ENCODE data around the gene TTLL11.

DNA sequence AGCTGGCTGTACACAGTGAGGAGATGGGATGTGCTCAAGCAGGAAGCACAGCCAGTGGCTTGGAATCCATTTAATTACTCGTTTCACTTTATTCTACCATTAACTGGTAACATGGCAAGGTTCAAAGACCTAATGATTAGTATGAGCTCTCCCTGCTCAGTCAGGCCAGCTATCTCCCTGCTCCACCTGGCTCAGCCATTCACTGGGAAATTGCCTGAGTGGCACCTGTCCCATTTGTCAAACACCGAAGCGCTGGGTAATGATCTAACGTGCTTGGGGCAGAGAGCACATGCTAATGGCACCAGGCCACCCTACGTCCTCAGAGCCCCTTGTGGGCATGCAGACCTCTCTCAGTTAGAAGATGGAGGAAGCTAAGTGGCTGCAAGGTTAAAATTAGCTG lies 162.2 kb downstream of the TTLL11 start:
- TF ChIP-seq, protein P1, sequence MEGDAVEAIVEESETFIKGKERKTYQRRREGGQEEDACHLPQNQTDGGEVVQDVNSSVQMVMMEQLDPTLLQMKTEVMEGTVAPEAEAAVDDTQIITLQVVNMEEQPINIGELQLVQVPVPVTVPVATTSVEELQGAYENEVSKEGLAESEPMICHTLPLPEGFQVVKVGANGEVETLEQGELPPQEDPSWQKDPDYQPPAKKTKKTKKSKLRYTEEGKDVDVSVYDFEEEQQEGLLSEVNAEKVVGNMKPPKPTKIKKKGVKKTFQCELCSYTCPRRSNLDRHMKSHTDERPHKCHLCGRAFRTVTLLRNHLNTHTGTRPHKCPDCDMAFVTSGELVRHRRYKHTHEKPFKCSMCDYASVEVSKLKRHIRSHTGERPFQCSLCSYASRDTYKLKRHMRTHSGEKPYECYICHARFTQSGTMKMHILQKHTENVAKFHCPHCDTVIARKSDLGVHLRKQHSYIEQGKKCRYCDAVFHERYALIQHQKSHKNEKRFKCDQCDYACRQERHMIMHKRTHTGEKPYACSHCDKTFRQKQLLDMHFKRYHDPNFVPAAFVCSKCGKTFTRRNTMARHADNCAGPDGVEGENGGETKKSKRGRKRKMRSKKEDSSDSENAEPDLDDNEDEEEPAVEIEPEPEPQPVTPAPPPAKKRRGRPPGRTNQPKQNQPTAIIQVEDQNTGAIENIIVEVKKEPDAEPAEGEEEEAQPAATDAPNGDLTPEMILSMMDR (conservative IDR thresholded peaks at IDR 0.05; ENCODE audit: low read length), result no peak
- no peak for TF ChIP-seq EZH2phosphoT487 (IDR thresholded peaks at IDR 0.05; ENCODE audit: borderline replicate concordance)

Measured in Loucy (cell line).